GM13976 (cell line): ENCODE measurements around the gene CXCL8.

ENCODE experiments used
- DNase-seq: peaks from one replicate; pipeline ENCODE4 v3.0.0; 2012; ENCODE audit warnings: low spot score
- in situ Hi-C: fragments of 300-500 bp; cut with MboI; formaldehyde crosslinking; loops from one replicate; pipeline ENCODE4 v1.12.0; 2022; ENCODE audit warnings: low sequenced_read_pairs, mixed read lengths, inconsistent platforms; ENCODE audit not compliant: unreplicated experiment
- TF ChIP-seq, protein P1 (sequence below): IDR thresholded peaks from 2 replicates; pipeline ENCODE4 v1.5.1; 2012; ENCODE audit warnings: borderline replicate concordance, mild to moderate bottlenecking; ENCODE audit not compliant: insufficient read depth; ENCODE audit errors: extremely low read depth, missing control alignments, control extremely low read depth

Gene CXCL8

DNA sequence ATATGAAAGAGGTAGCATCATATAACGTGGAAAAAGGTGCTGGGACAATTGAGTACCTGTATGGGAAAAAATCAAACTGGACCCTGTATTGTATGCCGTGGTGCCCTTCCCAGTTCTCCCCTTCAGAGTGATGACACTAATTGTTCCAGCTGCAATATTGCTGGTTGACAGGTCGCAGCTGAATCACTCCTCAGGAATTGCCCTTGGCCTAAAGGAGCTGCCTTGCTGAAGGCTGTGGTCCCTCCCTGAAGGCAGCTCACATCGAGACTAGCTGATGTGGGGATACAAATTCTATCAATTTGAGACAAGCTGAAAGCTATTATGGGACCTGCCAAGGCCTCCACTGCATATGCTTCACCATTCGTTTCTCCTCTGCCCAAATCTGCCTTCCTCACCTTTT is 39.3 kb upstream of the CXCL8 start:
- DNase-seq = no peak
- in situ Hi-C loops = no loop called here
- TF ChIP-seq, protein P1, sequence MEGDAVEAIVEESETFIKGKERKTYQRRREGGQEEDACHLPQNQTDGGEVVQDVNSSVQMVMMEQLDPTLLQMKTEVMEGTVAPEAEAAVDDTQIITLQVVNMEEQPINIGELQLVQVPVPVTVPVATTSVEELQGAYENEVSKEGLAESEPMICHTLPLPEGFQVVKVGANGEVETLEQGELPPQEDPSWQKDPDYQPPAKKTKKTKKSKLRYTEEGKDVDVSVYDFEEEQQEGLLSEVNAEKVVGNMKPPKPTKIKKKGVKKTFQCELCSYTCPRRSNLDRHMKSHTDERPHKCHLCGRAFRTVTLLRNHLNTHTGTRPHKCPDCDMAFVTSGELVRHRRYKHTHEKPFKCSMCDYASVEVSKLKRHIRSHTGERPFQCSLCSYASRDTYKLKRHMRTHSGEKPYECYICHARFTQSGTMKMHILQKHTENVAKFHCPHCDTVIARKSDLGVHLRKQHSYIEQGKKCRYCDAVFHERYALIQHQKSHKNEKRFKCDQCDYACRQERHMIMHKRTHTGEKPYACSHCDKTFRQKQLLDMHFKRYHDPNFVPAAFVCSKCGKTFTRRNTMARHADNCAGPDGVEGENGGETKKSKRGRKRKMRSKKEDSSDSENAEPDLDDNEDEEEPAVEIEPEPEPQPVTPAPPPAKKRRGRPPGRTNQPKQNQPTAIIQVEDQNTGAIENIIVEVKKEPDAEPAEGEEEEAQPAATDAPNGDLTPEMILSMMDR = no peak

DNA sequence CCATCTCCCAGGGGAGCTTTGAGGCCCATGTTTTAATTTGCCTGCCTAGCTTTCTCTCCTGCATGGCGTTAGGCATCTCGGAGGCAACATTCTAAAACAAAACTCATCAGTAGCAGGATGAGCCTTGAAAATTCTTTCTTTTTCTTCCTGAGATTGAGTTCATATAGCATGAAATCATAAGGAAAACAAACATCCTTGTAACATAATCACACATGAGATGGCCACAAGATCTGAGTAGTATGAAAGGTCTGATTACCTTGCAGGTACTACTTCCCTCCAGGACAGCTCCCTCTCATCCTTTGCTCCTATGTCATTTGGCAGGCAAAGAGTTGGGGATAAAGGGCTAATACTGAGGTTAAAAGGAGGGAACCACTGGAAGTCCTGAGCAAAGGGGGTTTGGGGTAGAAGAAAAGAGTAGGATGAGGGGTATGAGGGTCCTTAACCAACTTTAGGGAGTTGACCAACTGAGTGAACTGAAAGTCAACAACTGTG is 37.5 kb upstream of the CXCL8 start:
- TF ChIP-seq, protein P1 = no peak
- DNase-seq = no peak
- in situ Hi-C loops = no loop called here

- TF ChIP-seq, protein P1 = no peak
- DNase-seq = no peak
- in situ Hi-C loops = no loop called here
Observed at GRCh38 chr4:73703320-73703719, 37.0 kb upstream of the CXCL8 start.

DNA sequence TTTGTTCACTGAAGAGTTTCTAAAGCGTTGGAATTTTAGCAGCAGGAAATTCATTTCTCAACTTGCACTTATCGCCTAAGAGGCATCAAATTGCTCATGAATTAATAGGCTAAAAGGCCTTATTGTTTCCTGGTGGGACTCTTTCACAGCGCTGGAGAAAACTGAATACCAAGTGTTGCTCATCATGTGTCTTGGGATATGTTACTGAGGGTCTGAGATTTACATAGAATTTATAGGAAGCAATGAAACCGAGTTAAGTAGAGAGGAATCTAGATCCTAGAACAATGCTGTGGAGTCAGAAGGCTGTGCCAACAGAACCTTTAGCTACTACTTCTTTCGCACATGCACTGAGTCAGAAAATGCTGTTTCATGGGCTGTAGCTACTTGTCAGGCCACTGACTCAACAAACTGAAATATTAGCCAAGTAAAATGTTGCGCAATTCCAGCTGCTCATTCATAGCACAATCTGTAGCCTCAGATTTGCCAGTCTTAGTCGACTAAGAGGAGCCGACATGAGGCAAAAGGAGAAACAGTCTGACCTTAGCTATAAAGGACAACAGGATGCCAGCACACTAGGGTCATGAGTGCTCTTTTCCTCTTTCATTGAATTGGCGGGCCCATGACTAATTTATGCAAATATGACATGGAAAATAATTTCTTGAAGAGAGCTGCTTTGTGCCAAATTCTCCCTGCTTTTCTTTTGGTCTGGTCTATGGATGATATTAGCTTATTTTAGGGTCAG is 35.9 kb upstream of the CXCL8 start:
- in situ Hi-C loops = no loop called here
- TF ChIP-seq, protein P1 = no peak
- DNase-seq = no peak

- TF ChIP-seq, protein P1 = no peak
- no peak for DNase-seq
- in situ Hi-C loops = no loop called here
Observed at GRCh38 chr4:73705056-73705432, 35.3 kb upstream of the CXCL8 start.

- in situ Hi-C loops = no loop called here
- DNase-seq = no peak
- TF ChIP-seq, protein P1 = no peak
Observed at GRCh38 chr4:73705721-73706120, 34.6 kb upstream of the CXCL8 start.

DNA sequence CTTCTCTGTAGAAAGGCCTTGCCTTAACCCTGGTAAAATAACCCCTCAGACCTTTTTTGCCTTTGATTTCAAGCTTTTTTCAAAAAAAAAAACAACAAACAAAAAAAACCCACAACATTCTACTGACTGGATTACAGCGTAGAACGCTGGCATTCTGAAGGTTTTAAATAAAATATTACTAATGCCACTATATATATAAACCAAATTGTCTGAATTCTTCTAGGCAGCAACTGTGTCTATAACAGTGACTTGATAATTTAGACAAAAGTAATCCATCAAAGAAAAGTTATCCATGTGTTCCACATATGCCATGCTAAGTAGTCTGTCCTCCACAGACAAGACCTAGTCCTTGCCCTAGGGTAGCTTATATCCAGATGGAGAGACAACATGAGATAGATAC is 33.6 kb upstream of the CXCL8 start:
- no peak for DNase-seq
- TF ChIP-seq, protein P1 = no peak
- in situ Hi-C loops = no loop called here
